ENCODE results near the gene GSC2. TPM values are rescaled to one million over a fixed set of nuclear protein-coding genes. Genes with fewer than 3 reads are reported as not detected.

GSC2 gene
- total and polyA plus RNA-seq, 9 of the 15 experiments (the other 6 are each of a cell fraction or from before 2014, with no cell fraction given) = not detected

- TF ChIP-seq USF1 (CRISPR knock-in tag; IDR thresholded peaks at IDR 0.05) (no peak), YBX1 (IDR thresholded peaks at IDR 0.05) (no peak), ELK3 (CRISPR knock-in tag; IDR thresholded peaks at IDR 0.05) (no peak), SP2 (IDR thresholded peaks at IDR 0.05; ENCODE audit: extremely low read depth, low read depth, low read length, poor library complexity, severe bottlenecking) (peak; percentile 4), ZNF318 (IDR thresholded peaks at IDR 0.05; ENCODE audit: borderline replicate concordance in 1 of 2, low read depth in 1 of 2) (no peak), RREB1 (CRISPR knock-in tag; IDR thresholded peaks at IDR 0.05) (peak; percentile 81; the same call in 1 of the 2 replicates), MBD1 (CRISPR knock-in tag; IDR thresholded peaks at IDR 0.05) (no peak)
These were observed 28.8 kb upstream of the GSC2 start, which contains the start of gene SLC25A1 (continued) for GRCh38 chr22:19178657-19179496.

All from K562 (cell line).